GM04504 (cell line): ENCODE results near the gene ASL.
"Not testable (repeated sequence)": the region's sequence is repeated elsewhere in the genome, so short reads cannot be mapped to it uniquely, and the experiment has no call there.

Experiments
- DNase-seq: peaks from one replicate; pipeline ENCODE4 v3.0.0-alpha.2; 2012; ENCODE audit warnings: low read depth

ASL gene

DNA sequence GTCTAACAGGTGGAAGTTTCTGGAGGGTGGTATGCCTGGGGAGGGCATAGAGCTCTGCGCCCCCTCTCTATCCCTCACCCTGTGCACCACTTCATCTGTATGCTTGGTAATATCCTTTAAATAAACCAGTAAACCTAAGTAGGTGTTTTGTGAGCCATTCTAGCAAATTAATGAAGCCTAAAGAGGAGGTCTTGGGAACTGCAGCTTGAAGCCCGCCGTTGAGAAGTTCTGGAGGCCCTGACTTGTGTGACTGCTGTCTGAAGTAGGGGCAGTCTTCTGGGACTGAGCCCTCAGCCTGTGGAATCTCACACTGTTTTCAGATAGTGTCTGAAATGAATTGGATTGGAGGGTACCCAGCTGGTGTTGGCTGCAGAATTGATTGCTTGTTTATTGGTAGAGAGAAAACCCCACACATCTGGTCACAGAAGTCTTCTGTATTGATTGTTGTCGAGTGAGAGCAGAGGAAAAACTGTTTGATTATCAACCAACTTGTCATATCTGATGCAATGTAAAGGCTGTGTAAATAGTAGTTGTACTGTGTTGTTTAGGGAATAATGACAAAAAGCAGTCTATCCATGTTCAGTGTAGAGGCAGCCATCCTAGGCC lies 43.7 kb downstream of the ASL start:
- DNase-seq = no peak

DNA sequence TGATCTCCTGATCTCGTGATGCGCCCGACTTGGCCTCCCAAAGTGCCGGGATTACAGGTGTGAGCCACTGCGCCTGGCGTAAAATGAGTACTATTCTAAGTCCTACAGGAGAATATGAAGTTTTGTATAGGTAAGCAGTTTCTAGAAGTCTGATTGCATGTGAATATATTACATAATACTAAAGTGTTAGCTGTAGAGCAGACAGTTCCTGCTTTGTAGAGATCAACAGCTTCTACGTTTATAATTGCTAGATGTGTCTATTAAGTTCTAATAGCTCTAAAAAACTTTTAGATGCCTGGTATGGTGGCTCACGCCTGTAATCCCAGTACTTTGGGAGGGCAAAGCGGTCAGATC lies 47.5 kb downstream of the ASL start:
- no peak for DNase-seq

DNA sequence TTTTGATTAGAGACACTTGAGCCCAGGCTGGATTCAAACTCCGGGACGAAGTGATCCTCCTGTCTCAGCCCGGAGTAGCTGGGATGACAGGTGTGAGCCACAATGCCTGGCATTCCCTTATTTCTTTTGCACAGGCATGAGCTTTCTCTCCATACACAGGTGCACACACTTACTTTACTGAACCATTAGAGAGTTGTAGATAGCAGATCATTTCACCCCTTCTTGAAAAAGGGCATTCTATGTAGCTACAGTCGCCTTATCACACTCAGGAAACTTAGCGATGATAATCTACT lies 48.9 kb downstream of the ASL start:
- DNase-seq = not testable (repeated sequence)

DNA sequence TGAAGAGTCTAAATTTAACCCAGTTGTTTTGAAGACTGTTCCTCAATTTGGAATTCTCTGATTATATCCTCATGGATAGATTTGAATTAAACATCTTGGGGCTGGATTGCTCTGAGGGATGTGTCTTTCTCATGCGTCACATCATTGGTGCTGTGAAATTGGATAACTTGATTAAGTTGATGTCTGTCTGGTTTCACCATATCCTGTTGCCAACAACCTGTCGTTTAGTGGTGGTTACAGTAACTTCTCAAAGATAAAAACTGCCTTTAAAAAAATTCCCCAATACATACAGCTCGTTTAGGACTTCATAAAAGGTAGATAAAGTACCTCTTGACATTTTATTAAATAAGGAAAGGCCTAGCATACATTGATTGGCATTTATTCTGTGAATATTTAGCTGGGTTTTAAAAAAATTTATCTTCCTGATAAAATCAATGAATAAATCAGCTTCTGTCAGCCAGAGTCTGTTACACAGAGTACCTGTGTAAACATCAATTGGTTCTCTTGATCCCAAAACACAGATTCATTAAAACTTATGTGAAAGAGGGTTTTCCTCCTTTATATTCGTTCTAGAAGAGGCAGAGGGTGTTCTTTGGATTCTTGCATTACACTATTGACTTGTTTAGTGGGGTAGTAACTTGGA lies 49.6 kb downstream of the ASL start:
- DNase-seq = no peak

DNA sequence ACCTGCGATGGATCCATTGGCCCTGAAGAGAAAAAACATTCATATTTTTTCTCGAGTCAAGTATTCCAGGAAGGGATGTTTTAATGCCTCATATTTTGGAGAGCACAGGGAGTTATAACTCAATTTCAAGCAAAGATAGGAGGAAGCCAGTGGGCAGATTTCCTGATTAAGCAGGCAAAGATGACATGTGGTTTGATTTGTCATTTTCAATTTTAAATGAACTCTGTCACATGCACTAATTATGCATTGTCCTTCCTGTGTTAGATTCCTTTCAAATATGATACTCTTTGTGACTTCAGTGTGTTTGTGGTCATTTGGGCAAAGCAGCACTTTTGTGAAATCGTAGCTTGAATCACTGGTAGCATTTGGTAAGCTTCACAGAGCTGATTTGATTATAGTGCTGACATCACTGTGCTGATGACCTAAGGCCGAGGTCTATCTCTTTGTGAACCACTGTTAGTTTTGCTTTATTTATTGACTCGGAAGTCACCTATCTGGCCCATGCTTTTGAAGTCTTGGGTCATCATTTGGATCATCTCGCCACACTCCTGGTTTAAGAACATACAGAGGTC lies 50.2 kb downstream of the ASL start:
- DNase-seq = not testable (repeated sequence)

DNA sequence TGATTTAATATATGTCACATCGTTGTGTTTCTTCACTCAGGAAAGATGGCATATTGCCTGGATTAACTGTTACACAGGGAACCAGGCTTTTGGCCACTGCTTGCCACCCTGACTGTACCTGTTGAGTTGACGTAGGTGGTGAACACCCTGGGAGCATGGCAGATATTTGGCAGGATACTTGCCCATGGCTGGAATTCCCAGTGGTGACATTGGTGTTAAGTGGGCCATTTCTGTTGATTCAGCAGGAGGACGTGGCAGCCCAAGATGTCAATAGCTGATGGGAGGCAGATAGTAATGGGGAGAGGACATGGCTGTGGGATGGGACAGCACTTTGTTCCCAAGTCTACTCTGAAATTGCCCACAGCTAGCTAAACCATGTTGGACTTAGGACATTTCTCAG lies 51.6 kb downstream of the ASL start:
- not testable (repeated sequence) for DNase-seq

DNA sequence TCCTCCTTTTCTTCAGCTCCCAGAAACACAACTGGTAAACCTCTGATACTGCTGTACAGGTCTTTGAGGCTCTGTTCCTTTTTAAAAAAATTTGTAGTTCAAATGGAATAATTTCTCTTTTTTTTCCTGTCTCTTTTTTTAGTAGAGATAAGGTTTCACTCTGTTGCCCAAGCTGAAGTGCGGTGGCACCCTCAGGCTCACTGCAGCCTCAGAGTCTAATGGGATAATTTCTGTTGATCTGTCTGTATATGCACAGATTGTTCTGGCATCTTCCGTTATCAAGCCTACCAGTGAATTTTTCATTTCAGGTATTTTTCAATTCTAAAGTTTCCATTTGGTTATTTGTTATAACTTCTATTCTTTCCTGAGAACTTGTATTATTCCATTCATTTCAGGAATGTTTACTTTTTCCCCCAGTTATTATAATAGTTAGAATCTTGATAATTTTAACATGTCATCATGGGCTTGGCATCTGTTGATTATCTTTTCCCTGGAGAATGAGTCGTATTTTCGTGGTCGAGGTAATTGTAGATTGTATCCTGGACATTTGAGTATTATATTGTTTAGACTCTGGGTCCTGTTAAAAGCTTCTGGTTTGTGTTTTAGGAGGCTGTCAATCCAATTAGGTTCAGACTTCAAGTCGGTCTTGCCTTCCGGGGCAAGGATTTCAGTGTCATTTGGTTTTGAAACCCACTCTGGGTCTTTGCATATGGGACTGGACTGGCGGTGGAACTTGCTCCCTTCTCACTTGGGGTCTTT lies 63.6 kb downstream of the ASL start:
- no peak for DNase-seq

DNA sequence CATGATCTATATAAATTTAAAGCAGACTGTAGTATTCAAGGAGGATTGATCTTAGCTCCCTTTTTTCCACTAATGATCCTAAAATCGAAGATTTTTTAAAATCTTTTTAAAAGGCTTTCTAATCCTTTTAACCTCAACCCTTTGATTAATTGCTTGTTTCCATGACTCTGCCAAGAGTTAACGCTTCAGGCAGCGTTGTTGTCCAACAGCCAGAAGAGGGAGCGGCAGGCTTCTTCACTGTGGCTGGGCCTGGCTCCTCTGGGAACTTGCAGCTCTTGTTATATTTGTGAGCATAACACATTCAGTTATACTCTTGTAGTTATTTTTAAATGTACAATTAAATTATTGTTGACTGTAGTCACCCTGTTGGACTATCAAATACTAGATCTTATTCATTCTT lies 65.3 kb downstream of the ASL start:
- peak; percentile 67 for DNase-seq

DNA sequence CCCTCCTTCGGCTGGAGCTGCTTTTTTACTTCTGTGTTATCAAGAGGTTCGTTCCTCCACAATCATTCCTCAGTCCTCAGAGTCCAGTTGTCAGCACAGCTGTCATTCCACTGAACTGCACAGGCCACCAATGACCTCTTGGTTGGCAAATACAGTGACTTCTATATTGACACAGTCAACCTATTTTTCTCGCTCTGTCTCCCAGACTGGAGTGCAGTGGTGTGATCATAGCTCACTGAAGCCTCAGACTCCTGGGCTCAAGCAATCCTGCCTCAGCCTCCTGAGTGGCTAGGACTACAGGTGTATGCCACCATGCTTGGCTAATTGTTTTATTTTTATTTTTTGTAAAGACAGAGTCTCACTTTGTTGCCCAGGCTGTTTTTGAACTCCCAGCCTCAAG lies 66.7 kb downstream of the ASL start:
- no peak for DNase-seq

DNA sequence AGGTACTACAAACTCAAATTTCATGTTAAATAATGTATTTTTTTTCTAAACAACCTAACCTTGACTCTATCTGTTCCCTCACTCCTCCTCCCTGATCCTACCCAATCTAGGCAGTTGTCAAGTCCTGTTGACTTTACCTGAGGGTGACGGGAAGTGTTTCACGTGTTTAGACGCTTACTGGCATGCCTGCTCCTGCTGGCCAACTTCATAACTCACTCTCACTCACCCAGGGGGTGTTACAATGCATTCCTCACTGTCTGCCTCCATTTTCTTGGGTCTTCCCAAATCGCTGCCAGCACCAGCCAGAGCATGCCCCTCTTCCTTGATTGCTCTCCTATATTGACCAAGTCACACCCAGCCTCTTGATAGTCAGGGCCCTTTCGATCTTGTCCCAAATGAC lies 67.4 kb downstream of the ASL start:
- DNase-seq = no peak
